ENCODE data around the gene TSPAN19. TPM values are rescaled to one million over a fixed set of nuclear protein-coding genes. Genes with fewer than 3 reads are reported as not detected.
A peak's percentile ranks its signal among the peaks of the same experiment; 100 is the strongest.

Gene TSPAN19
- not detected in 2 replicates for total RNA-seq (2016; rRNA removed; fragmentation: Illumina TruSeq; extraction: Trizol)
- total RNA-seq (2016; cell fraction: cytosol; rRNA removed; fragmentation: Illumina TruSeq; extraction: Trizol; ENCODE audit: low read depth), result not detected in 2 replicates
- not detected in 2 replicates for total RNA-seq (2016; cell fraction: insoluble cytoplasmic fraction; rRNA removed; fragmentation: Illumina TruSeq; extraction: Trizol)
- total RNA-seq (2016; cell fraction: membrane; rRNA removed; fragmentation: Illumina TruSeq; extraction: Trizol), result not detected in 2 replicates
- total RNA-seq (2016; cell fraction: nucleus; rRNA removed; fragmentation: Illumina TruSeq; extraction: Trizol), result not detected in 2 replicates
- not detected in 2 replicates for polyA plus RNA-seq (2011; rRNA removed)
- polyA plus RNA-seq (2011; cell fraction: cytosol; rRNA removed), result not detected in 2 replicates
- not detected in 2 replicates for polyA plus RNA-seq (2011; cell fraction: nucleus; rRNA removed)
- not detected in 2 replicates for polyA plus RNA-seq (2012)
- not detected in 2 replicates for polyA plus RNA-seq (2016; cell fraction: cytosol; fragmentation: Illumina TruSeq; extraction: Trizol; ENCODE audit: low read depth)
- polyA plus RNA-seq (2016; cell fraction: insoluble cytoplasmic fraction; fragmentation: Illumina TruSeq; extraction: Trizol; ENCODE audit: low read depth), result not detected in 2 replicates
- polyA plus RNA-seq (2016; cell fraction: membrane; fragmentation: Illumina TruSeq; extraction: Trizol; ENCODE audit: low read depth), result not detected in 2 replicates
- not detected in 2 replicates for polyA plus RNA-seq (2016; cell fraction: nucleus; fragmentation: Illumina TruSeq; extraction: Trizol; ENCODE audit: insufficient read depth, low read depth)
- polyA minus RNA-seq (2011; rRNA and poly(A)+ RNA removed; ENCODE audit: low replicate concordance), result 0.80 TPM in 1 of 2 replicates, not detected in the other
- not detected in 2 replicates for polyA minus RNA-seq (2011; cell fraction: cytosol; rRNA and poly(A)+ RNA removed)
- not detected in 2 replicates for polyA minus RNA-seq (2011; cell fraction: nucleus; rRNA and poly(A)+ RNA removed)
- Bru-seq, nascent RNA, result not detected
- not detected for BruChase-seq, experiment 1, labeled RNA remaining after a 6-hour chase
- BruChase-seq, experiment 2, labeled RNA remaining after a 2-hour chase, result percentile 5 among the genes with signal in this experiment
- long read RNA-seq, experiment 1, result 0 reads
- long read RNA-seq, experiment 2, result 0 reads

DNA sequence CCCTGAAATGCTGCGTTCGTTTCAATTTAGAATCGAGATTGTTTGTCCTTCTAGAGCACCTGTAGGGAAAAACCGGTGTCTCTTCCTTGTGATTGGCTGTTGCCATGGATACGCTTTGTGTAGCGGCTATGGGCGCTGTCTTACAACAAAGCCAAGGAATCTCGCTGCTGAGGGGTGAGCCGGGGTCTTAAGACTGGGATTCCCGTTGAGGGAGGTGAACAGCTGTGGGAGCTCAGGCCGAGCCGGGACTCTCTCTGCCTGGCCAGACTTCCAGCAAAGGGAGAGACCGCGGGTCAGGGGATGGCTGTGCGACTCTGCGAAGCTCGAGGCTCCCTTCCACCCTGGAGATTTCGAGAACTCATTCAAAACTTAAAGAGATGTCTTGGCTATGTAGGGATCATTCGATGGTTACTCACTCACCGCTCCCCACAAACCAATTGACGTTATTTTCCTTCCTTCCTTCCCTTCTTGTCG, at the start of gene TSPAN19, which contains the start of gene LRRIQ1:
Gene TSPAN19 (minus strand): TSS at position 44 of the 474 bp plus-strand sequence. CDS start 6,331 bp downstream, outside the sequence.
Gene LRRIQ1 (plus strand): TSS at position 118 of the 474 bp plus-strand sequence. CDS start 1,826 bp downstream, outside the sequence.
- no TSS peak for BruUV-seq (replicated peaks)
- no peaks in the 10 kb centered on the region for H3K27me3 ChIP-seq (ENCODE audit: control insufficient read depth in 1 of 2, insufficient read depth in 2 of 2, low read length in 2 of 2)
- no peak within 1 kb of the TSS for H3K27ac ChIP-seq (ENCODE audit: extremely low read length, insufficient read depth, low read length)
- intact Hi-C loops (cut with micrococcal nuclease; ENCODE audit: unreplicated experiment) (no loop called here), in situ Hi-C loops (cut with HindIII; ENCODE audit: extremely low pct_ligation_motif_present, low pct_unique_long_range_greater_than_20kb) (no loop called here)
- 18% methylated on average over 14 of the region's 22 CpGs for whole genome bisulfite sequencing (ENCODE audit: low lambda C conversion rate)
- peak within 1 kb of the TSS; percentile 11 to 55 (median 42); a peak in 4 of 6 replicates for H3K4me3 ChIP-seq (replicated peaks in 1 of 3; ENCODE audit: insufficient read depth in 1 of 3, low read depth in 2 of 3, low read length in 3 of 3)
- ChIA-PET POLR2A (no interaction called here), CTCF (ENCODE audit: low intra/inter-chr PET ratio, low total read pairs) (no interaction called here)
- H2AFZ ChIP-seq (ENCODE audit: low read length), result peak within 1 kb of the TSS; percentile 25
- H4K20me1 ChIP-seq (ENCODE audit: insufficient read depth, low read length), result no peaks in the 10 kb centered on the region
- no peaks in the 10 kb centered on the region for H3K36me3 ChIP-seq (replicated peaks in 1 of 2; ENCODE audit: control insufficient read depth in 1 of 2, insufficient read depth in 2 of 2, low read length in 2 of 2)
- no peaks in the 10 kb centered on the region for H3K4me1 ChIP-seq (ENCODE audit: insufficient read depth, low read length)
- no peaks in the 10 kb centered on the region for H3K9me3 ChIP-seq (ENCODE audit: low read length)
- H3K4me2 ChIP-seq (ENCODE audit: low read depth, low read length), result peak within 1 kb of the TSS; percentile 71
- no peak within 1 kb of the TSS for H3K9ac ChIP-seq (ENCODE audit: insufficient read depth, low read depth, low read length)
- FAIRE-seq (no peak), ATAC-seq (peak; percentile 83), DNase-seq (ENCODE audit: low spot score) (peak; percentile 54)
- no peaks in the 10 kb centered on the region for H3K79me2 ChIP-seq (ENCODE audit: insufficient read depth, low read length)
- peak; percentile 84 for TF ChIP-seq NFYB (CRISPR knock-in tag; IDR thresholded peaks at IDR 0.05)
- TF ChIP-seq NFIC (IDR thresholded peaks at IDR 0.05; ENCODE audit: low read length), result no peak
- TF ChIP-seq RFX1 (IDR thresholded peaks at IDR 0.05), result peak; percentile 62
- TF ChIP-seq ZBTB21 (CRISPR knock-in tag; IDR thresholded peaks at IDR 0.05), result no peak
- TF ChIP-seq ZBTB8A (CRISPR knock-in tag; IDR thresholded peaks at IDR 0.05; ENCODE audit: borderline replicate concordance, low read depth), result no peak
- TF ChIP-seq MED8 (CRISPR knock-in tag; IDR thresholded peaks at IDR 0.05; ENCODE audit: insufficient replicate concordance), result no peak
- TF ChIP-seq, protein P1, sequence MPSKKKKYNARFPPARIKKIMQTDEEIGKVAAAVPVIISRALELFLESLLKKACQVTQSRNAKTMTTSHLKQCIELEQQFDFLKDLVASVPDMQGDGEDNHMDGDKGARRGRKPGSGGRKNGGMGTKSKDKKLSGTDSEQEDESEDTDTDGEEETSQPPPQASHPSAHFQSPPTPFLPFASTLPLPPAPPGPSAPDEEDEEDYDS (CRISPR knock-in tag; IDR thresholded peaks at IDR 0.05), result no peak
- TF ChIP-seq PHF20 (CRISPR knock-in tag; IDR thresholded peaks at IDR 0.05), result no peak
- TF ChIP-seq, protein P2, sequence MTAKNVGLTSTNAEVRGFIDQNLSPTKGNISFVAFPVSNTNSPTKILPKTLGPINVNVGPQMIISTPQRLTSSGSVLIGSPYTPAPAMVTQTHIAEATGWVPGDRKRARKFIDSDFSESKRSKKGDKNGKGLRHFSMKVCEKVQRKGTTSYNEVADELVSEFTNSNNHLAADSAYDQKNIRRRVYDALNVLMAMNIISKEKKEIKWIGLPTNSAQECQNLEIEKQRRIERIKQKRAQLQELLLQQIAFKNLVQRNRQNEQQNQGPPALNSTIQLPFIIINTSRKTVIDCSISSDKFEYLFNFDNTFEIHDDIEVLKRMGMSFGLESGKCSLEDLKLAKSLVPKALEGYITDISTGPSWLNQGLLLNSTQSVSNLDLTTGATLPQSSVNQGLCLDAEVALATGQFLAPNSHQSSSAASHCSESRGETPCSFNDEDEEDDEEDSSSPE (CRISPR knock-in tag; IDR thresholded peaks at IDR 0.05), result 0 out of 2 replicates have a peak, but pooled peaks have one; percentile 24
- no peak for TF ChIP-seq ZBTB7A (CRISPR knock-in tag; IDR thresholded peaks at IDR 0.05)
- TF ChIP-seq CEBPZ (IDR thresholded peaks at IDR 0.05; ENCODE audit: low read length), result no peak
- peak; percentile 71; the same call in 1 of the 2 replicates for TF ChIP-seq GATAD1 (CRISPR knock-in tag; IDR thresholded peaks at IDR 0.05)
- no peak for TF ChIP-seq ZNF781 (CRISPR knock-in tag; IDR thresholded peaks at IDR 0.05; ENCODE audit: borderline replicate concordance, not compliant biosample characterization)
- TF ChIP-seq ETV5 (CRISPR knock-in tag; IDR thresholded peaks at IDR 0.05; ENCODE audit: borderline replicate concordance), result no peak
- TF ChIP-seq ZNF260 (CRISPR knock-in tag; IDR thresholded peaks at IDR 0.05; ENCODE audit: borderline replicate concordance, low read depth), result no peak
- TF ChIP-seq ZNF569 (CRISPR knock-in tag; IDR thresholded peaks at IDR 0.05; ENCODE audit: borderline replicate concordance), result no peak
- TF ChIP-seq SRF (IDR thresholded peaks at IDR 0.05; ENCODE audit: low read depth, low read length), result no peak
